M059J (cell line): ENCODE measurements around the gene PFKFB4. TPM values are rescaled to one million over a fixed set of nuclear protein-coding genes. Genes with fewer than 3 reads are reported as not detected.
A peak's percentile ranks its signal among the peaks of the same experiment; 100 is the strongest.
"Not testable (repeated sequence)": the region's sequence is repeated elsewhere in the genome, so short reads cannot be mapped to it uniquely, and the experiment has no call there.

Source experiments
- DNase-seq: peaks from one replicate; pipeline ENCODE4 v3.0.0-alpha.2; 2012; ENCODE audit warnings: low read depth
- total RNA-seq: library from RNA; depleted of rRNA; stranded (reverse); fragments of >200 nt; shearing (Covaris generic); gene quantifications from 2 replicates; pipeline ENCODE4 v1.2.3, GENCODE V29; 2014; rRNA removed

PFKFB4 gene
- total RNA-seq, 1 experiment from 2014 or later = 31.0 TPM

GRCh38 chr3:48492461-48493202, 64.0 kb downstream of the PFKFB4 start:
- peak; percentile 24 for DNase-seq

- DNase-seq = no peak
Observed at GRCh38 chr3:48486952-48487351, 69.7 kb downstream of the PFKFB4 start.

DNA sequence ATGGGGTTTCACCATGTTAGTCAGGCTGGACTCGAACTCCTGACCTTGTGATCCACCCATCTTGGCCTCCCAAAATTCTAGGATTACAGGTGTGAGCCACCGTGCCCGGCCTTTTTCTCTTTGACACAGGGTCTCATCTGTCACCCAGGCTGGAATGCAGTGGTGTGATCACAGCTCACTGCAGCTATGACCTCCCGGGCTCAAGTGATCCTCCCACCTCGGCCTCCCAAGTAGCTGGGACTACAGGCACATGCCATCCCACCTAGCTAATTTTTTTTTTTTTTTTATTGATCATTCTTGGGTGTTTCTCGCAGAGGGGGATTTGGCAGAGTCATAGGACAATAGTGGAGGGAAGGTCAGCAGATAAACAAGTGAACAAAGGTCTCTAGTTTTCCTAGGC, 73.8 kb downstream of the PFKFB4 start:
- DNase-seq = not testable (repeated sequence)

DNA sequence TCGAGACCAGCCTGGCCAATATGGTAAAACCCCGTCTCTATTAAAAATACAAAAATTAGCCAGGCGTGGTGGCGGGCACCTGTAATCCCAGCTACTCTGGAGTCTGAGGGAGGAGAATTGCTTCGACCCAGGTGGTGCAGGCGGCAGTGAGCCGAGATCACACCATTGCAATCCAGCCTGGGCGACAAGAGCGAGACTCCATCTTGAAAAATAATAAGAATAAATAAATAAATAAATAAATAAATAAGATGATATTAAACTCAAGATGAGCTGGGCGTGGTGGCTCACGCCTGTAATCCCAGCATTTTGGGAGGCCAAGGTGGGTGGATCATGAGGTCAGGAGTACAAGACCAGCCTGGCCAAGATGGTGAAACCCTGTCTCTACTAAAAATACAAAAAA, 75.7 kb downstream of the PFKFB4 start:
- not testable (repeated sequence) for DNase-seq

- no peak for DNase-seq
Observed at GRCh38 chr3:48478626-48479555, 77.7 kb downstream of the PFKFB4 start.

- DNase-seq = no peak
Observed at GRCh38 chr3:48477959-48478520, 78.6 kb downstream of the PFKFB4 start.

- no peak for DNase-seq
Observed at GRCh38 chr3:48476426-48477053, 80.1 kb downstream of the PFKFB4 start.

DNA sequence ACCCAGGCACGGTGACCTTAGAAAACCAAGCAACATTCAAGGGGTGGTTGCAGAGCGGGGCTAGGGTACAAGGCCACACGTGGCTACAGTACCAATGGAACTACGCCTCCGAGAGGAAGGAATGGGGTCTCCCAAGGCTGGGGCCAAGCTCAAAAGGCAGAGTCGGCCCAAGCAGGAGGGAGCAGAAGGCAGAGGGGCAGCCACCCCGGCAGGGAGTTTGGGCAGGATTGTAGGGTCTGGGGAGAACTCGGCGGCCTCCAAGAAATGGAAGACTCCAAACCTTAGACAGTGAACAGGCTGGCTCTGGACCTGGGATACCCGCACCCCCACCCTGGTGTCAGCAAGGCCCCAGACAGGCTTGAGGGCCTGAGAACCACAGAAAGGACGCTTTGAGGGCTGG, 81.4 kb downstream of the PFKFB4 start:
- no peak for DNase-seq

GRCh38 chr3:48474619-48475018, 82.0 kb downstream of the PFKFB4 start:
- no peak for DNase-seq

- not testable (repeated sequence) for DNase-seq
Observed at GRCh38 chr3:48474031-48474430, 82.6 kb downstream of the PFKFB4 start.

GRCh38 chr3:48473617-48473952, 83.0 kb downstream of the PFKFB4 start:
- DNase-seq = no peak

- peak; percentile 96 for DNase-seq
Observed at GRCh38 chr3:48472923-48473616, 83.5 kb downstream of the PFKFB4 start.

DNA sequence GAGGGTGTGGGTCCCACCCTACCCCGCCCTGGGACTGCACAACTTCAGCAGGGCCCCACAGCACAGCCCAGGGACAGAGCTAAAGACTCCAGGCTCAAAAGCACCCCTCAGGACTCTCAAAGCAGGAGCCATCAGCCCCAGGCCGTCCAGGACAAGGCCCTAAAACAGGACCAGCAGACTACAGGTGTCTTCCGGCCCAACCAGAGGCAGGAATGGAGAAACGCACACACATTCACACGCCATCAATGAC, 84.0 kb downstream of the PFKFB4 start:
- DNase-seq = no peak

DNA sequence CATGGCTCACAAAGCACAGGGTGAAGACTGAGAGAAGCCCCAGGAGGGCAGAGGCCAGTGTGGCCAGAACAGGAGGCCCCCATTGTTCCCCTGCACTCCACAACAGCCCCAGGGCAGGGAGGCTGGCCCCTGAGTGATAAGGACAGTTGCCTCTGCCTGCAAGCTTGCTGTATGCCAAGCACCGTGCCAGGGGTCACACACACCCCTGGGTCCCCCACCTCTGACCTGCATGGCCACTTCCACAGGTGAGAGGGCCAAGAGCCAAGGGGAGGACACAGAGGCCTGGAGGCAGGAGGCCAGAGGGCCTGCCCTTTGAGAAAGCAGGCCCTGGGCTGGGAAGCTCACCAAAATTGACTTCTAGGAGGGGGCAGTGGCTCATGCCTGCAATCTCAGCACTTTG, 86.3 kb downstream of the PFKFB4 start:
- DNase-seq = no peak

DNA sequence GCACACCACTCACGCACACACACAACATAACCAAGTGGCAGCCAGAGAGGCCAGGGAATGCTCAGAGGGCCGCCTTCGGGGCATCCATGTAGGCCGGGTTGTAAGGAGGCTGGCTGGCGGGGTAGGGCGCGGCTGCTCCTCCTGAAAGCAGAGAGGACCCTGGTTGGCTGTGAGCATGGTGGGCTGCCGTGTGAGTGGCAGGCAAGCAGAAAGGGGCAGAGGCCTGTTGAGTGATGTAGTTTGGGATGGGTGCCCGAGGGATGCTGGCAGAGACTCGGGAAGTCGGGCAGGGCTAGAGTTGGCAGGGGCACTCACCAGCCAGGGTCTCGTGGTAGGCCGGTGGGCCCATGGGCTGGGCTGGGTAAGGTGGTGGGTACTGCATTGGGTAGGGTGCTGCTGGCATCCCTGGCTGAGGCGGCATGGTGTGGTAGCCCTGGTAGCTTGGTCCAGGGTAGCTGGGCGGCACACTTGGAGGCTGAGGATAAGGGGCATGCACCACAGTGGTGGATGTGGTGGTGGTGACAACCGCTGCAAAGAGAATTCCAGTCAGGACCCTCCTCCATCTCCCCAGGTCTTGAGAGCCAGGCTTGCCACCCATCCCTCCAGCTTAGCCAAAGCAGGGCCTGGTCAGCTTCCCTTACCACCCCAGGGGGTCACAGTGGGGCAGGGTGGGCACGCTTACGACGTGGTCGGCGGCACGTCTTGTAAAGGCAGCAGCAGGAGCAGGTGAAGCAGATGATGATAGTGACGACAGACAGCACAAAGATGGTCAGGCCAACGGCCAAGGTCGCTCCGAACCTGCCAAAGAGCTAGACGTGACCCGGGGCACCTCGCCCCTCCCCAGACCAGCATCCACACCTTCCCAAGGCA, 87.3 kb downstream of the PFKFB4 start:
- DNase-seq = peak; percentile 28

DNA sequence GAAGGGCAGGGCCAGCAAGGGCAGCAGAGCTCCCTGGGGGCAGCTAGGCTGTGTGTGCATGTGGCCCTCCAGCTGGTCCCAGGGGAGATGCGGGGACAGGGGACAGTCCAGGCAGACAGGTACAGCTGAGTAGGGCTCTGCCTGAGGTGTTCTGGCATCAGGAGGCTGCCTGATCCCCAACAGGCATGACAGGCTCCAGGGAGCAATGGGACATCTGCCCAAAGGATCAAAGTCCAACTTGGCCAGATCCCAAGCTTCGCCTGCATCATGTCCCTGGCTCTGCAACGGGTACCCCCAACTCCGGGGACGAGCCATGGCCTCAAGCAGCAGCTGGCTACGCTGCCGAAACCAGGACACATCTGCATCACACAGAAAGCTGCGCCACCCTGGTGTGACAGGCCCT, 88.3 kb downstream of the PFKFB4 start:
- no peak for DNase-seq

Other genes starting within 250 kb of the PFKFB4 start
- gene SPINK8, start 223.1 kb downstream of the PFKFB4 start, total RNA-seq = not detected in 2 replicates
- not detected in 2 replicates for gene FBXW12, start 184.6 kb downstream of the PFKFB4 start, total RNA-seq
- gene PLXNB1, start 126.7 kb downstream of the PFKFB4 start, total RNA-seq = 4.1 and 8.9 TPM in 2 replicates
- gene CCDC51, start 116.7 kb downstream of the PFKFB4 start, total RNA-seq = 10.6 and 11.0 TPM in 2 replicates
- 479 and 535 TPM in 2 replicates for gene TMA7, start 116.5 kb downstream of the PFKFB4 start, total RNA-seq
- 4.9 and 7.2 TPM in 2 replicates for gene ATRIP, start 110.1 kb downstream of the PFKFB4 start, total RNA-seq
- 282 and 311 TPM in 2 replicates for gene SHISA5, start 52.6 kb downstream of the PFKFB4 start, total RNA-seq
- gene UCN2, start 7.0 kb upstream of the PFKFB4 start, total RNA-seq = 0.17 and 2.7 TPM in 2 replicates
- 17.0 and 33.1 TPM in 2 replicates for gene COL7A1, start 38.5 kb upstream of the PFKFB4 start, total RNA-seq
- gene UQCRC1, start 52.8 kb upstream of the PFKFB4 start, total RNA-seq = 147 and 314 TPM in 2 replicates
- not detected in 2 replicates for gene TMEM89, start 65.0 kb upstream of the PFKFB4 start, total RNA-seq
- 15.2 and 21.3 TPM in 2 replicates for gene SLC26A6, start 78.7 kb upstream of the PFKFB4 start, total RNA-seq
- gene CELSR3, start 106.1 kb upstream of the PFKFB4 start, total RNA-seq = 3.8 and 5.2 TPM in 2 replicates
- gene NCKIPSD, start 129.1 kb upstream of the PFKFB4 start, total RNA-seq = 34.2 and 35.4 TPM in 2 replicates
- 54.1 and 99.4 TPM in 2 replicates for gene IP6K2, start 160.4 kb upstream of the PFKFB4 start, total RNA-seq